ENCODE measurements around the gene ERBB2. TPM values are rescaled to one million over a fixed set of nuclear protein-coding genes. Genes with fewer than 3 reads are reported as not detected.

Gene ERBB2
- total and polyA plus RNA-seq, 9 of the 15 experiments (the other 6 are each of a cell fraction or from before 2014, with no cell fraction given), result 0.74 to 5.6 (median 3.3) TPM

DNA sequence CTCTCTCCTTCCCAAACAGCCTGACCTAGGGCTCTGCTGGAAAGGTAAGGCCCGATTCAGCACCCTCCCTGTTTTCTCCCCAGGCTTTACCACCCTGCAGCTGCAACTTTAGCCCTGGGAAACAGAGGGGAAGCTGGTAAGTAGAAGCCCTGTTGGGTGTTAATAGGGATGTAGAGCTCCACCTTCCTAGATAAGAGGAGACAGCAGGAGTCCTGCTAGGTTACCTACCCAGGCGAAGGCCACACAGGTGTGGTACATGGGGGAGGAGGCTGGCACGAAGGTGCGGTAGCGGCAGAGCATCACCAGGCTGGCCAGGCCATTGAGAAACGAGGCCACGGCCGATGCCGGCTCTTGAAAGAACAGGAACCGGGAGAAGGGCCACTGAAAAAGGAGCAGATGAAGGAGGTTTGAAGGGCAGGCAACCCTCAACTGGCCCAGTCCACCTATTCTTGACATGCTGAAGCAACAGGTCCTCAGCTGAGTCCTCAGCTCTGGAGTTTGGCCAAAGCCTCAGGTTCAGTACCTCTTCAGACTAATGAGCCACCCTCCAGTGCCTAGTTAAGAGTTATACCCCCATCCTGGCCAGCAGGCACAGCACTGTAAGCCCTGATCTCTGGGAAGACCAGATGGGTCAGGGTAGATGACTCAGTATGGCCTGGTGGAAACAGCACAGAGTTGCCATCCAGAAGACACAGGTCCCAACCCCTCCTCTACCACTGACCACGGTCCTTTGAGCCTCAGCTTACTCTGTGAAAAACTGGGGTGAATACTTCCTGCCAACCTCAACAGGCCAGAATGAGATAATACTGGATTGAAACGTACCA, 15.3 kb upstream of the ERBB2 start:
- intact Hi-C loops (cut with micrococcal nuclease), result loop anchor here (5.0 kb wide), 1 partner anchor 48 kb away; the partner anchor contains the start of gene MIEN1
- Histone ChIP-seq H3K4me1 (replicated peaks in 1 of 2; ENCODE audit: control insufficient read depth in 2 of 2, insufficient read depth in 2 of 2, low read length in 2 of 2) (peaks cover 20 to 21% of the 10 kb centered on the region in 2 experiments; a peak in 4 of 5 replicates), H3K9me1 (ENCODE audit: control insufficient read depth, insufficient read depth, low read length) (no peaks in the 10 kb centered on the region), H3K4me3 (no peak overlapping the region), H3K9me3 (replicated peaks; ENCODE audit: control insufficient read depth, insufficient read depth, low read depth, low read length) (no peaks in the 10 kb centered on the region), H3K27me3 (ENCODE audit: control insufficient read depth in 2 of 2, insufficient read depth in 2 of 2, low read length in 2 of 2) (no peaks in the 10 kb centered on the region), H4K20me1 (replicated peaks; ENCODE audit: control insufficient read depth, insufficient read depth, low read length) (no peaks in the 10 kb centered on the region), H3K27ac (ENCODE audit: extremely low read depth, low read depth, low read length) (no peak overlapping the region), H3K79me2 (ENCODE audit: control insufficient read depth, insufficient read depth, low read length) (peaks cover 7% of the 10 kb centered on the region; the same call in 2 of the 3 replicates), H3K4me2 (ENCODE audit: insufficient read depth, low read length) (no peak overlapping the region), H3K9ac (ENCODE audit: insufficient read depth in 1 of 2, low read depth in 2 of 2, low read length in 2 of 2) (peak overlapping the region in 1 of 2 experiments; percentile 71; a peak in 2 of 4 replicates), H2AFZ (ENCODE audit: low read depth, low read length) (no peak overlapping the region), H3K36me3 (ENCODE audit: control insufficient read depth, insufficient read depth, low read length) (no peaks in the 10 kb centered on the region)
- DNase-seq (ENCODE audit: extremely low read depth in 1 of 4, low spot score in 3 of 4), result no peak
- 92% methylated on average over 11 of the region's 12 CpGs for WGBS (ENCODE audit: insufficient coverage, low coverage, missing lambda C conversion rate)
- CTCF ChIA-PET (ENCODE audit: low intra/inter-chr PET ratio), result no interaction called here
- no peak for FAIRE-seq
- POLR2A ChIA-PET, result interaction anchor here (1.0 kb wide), 1 partner anchor 8 kb away, joined by 3 read pairs; no protein-coding TSS in a partner anchor
- no peak for ATAC-seq
- in situ Hi-C loops (cut with MboI), result no loop called here
- no TSS peak for BruUV-seq (replicated peaks)
- TF ChIP-seq ZBTB1 (CRISPR knock-in tag; IDR thresholded peaks at IDR 0.05; ENCODE audit: borderline replicate concordance, low read depth), result no peak
- TF ChIP-seq TAL1 (IDR thresholded peaks at IDR 0.05), result no peak
- TF ChIP-seq RBM14 (IDR thresholded peaks at IDR 0.05; ENCODE audit: borderline replicate concordance, insufficient read depth, low read depth, low read length), result no peak
- TF ChIP-seq, protein P1, sequence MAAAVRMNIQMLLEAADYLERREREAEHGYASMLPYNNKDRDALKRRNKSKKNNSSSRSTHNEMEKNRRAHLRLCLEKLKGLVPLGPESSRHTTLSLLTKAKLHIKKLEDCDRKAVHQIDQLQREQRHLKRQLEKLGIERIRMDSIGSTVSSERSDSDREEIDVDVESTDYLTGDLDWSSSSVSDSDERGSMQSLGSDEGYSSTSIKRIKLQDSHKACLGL (CRISPR knock-in tag; IDR thresholded peaks at IDR 0.05; ENCODE audit: borderline replicate concordance, poor library complexity, severe bottlenecking), result no peak
- TF ChIP-seq MXI1 (IDR thresholded peaks at IDR 0.05; ENCODE audit: low read depth, low read length), result no peak
- no peak for TF ChIP-seq STAG1 (CRISPR knock-in tag; IDR thresholded peaks at IDR 0.05; ENCODE audit: borderline replicate concordance)
